Measurements from ENCODE around the gene AKT2. TPM values are rescaled to one million over a fixed set of nuclear protein-coding genes. Genes with fewer than 3 reads are reported as not detected.
A peak's percentile ranks its signal among the peaks of the same experiment; 100 is the strongest.

The AKT2 gene
- total and polyA plus RNA-seq, 2 donors from 2014 or later, result 75.0 to 154 TPM

GRCh38 chr19:40331052-40331451, 45.9 kb upstream of the AKT2 start:
- Histone ChIP-seq H3K27ac (ENCODE audit: low read depth in 2 of 2, low read length in 2 of 2) (no peak overlapping the region), H3K4me1 (ENCODE audit: control insufficient read depth in 2 of 3, insufficient read depth in 2 of 3, low read depth in 1 of 3, low read length in 3 of 3) (no peaks in the 10 kb centered on the region), H3K9me3 (ENCODE audit: control insufficient read depth in 2 of 3, insufficient read depth in 1 of 3, low read length in 3 of 3) (no peaks in the 10 kb centered on the region), H3K9ac (ENCODE audit: low read length in 3 of 3) (no peak overlapping the region), H3K27me3 (ENCODE audit: control insufficient read depth, insufficient read depth, low read length) (no peaks in the 10 kb centered on the region), H3K36me3 (ENCODE audit: control insufficient read depth in 2 of 3, insufficient read depth in 3 of 3, low read length in 3 of 3) (peaks cover 2 to 32% (median 26%) of the 10 kb centered on the region in 3 donors), H3K4me3 (ENCODE audit: low read length in 3 of 3) (no peak overlapping the region)
- FAIRE-seq, result no peak
- no peak for TF ChIP-seq CTCF (IDR thresholded peaks at IDR 0.05; ENCODE audit: borderline replicate concordance, extremely low read depth, insufficient read depth)
- intact Hi-C loops (cut with DNase I), result no loop called here
- peak in 1 of 5 donors; percentile 6 for DNase-seq

- FAIRE-seq (no peak), DNase-seq (peak in 1 of 5 donors; percentile 59)
- no peak for TF ChIP-seq CTCF (IDR thresholded peaks at IDR 0.05; ENCODE audit: borderline replicate concordance, extremely low read depth, insufficient read depth)
- H3K36me3 ChIP-seq (ENCODE audit: control insufficient read depth in 2 of 3, insufficient read depth in 3 of 3, low read length in 3 of 3), result peaks cover 4 to 49% (median 41%) of the 10 kb centered on the region in 3 donors
- H3K27ac ChIP-seq (ENCODE audit: low read depth in 2 of 2, low read length in 2 of 2), result no peak overlapping the region
- intact Hi-C loops (cut with DNase I), result no loop called here
- no peak overlapping the region for H3K4me3 ChIP-seq (ENCODE audit: low read length in 3 of 3)
- no peaks in the 10 kb centered on the region for H3K27me3 ChIP-seq (ENCODE audit: control insufficient read depth, insufficient read depth, low read length)
- H3K9ac ChIP-seq (ENCODE audit: low read length in 3 of 3), result no peak overlapping the region
- H3K9me3 ChIP-seq (ENCODE audit: control insufficient read depth in 2 of 3, insufficient read depth in 1 of 3, low read length in 3 of 3), result no peaks in the 10 kb centered on the region
- no peaks in the 10 kb centered on the region for H3K4me1 ChIP-seq (ENCODE audit: control insufficient read depth in 2 of 3, insufficient read depth in 2 of 3, low read depth in 1 of 3, low read length in 3 of 3)
Observed at GRCh38 chr19:40326201-40326600, 41.1 kb upstream of the AKT2 start.

GRCh38 chr19:40323705-40324104, 38.6 kb upstream of the AKT2 start:
- intact Hi-C loops (cut with DNase I), result no loop called here

More at GRCh38 chr19:40323705-40324104, 38.6 kb upstream of the AKT2 start:
- no peaks in the 10 kb centered on the region for H3K27me3 ChIP-seq (ENCODE audit: control insufficient read depth, insufficient read depth, low read length)
- H3K27ac ChIP-seq (ENCODE audit: low read depth in 2 of 2, low read length in 2 of 2), result no peak overlapping the region
- DNase-seq (peak in 1 of 5 donors; percentile 46), FAIRE-seq (no peak)
- no peaks in the 10 kb centered on the region for H3K9me3 ChIP-seq (ENCODE audit: control insufficient read depth in 2 of 3, insufficient read depth in 1 of 3, low read length in 3 of 3)
- no peak overlapping the region for H3K9ac ChIP-seq (ENCODE audit: low read length in 3 of 3)
- H3K36me3 ChIP-seq (ENCODE audit: control insufficient read depth in 2 of 3, insufficient read depth in 3 of 3, low read length in 3 of 3), result peaks cover 3 to 37% (median 32%) of the 10 kb centered on the region in 3 donors
- no peaks in the 10 kb centered on the region for H3K4me1 ChIP-seq (ENCODE audit: control insufficient read depth in 2 of 3, insufficient read depth in 2 of 3, low read depth in 1 of 3, low read length in 3 of 3)
- TF ChIP-seq CTCF (IDR thresholded peaks at IDR 0.05; ENCODE audit: borderline replicate concordance, extremely low read depth, insufficient read depth), result no peak
- no peak overlapping the region for H3K4me3 ChIP-seq (ENCODE audit: low read length in 3 of 3)
